ENCODE measurements around the gene HSBP1L1.

HSBP1L1 gene

DNA sequence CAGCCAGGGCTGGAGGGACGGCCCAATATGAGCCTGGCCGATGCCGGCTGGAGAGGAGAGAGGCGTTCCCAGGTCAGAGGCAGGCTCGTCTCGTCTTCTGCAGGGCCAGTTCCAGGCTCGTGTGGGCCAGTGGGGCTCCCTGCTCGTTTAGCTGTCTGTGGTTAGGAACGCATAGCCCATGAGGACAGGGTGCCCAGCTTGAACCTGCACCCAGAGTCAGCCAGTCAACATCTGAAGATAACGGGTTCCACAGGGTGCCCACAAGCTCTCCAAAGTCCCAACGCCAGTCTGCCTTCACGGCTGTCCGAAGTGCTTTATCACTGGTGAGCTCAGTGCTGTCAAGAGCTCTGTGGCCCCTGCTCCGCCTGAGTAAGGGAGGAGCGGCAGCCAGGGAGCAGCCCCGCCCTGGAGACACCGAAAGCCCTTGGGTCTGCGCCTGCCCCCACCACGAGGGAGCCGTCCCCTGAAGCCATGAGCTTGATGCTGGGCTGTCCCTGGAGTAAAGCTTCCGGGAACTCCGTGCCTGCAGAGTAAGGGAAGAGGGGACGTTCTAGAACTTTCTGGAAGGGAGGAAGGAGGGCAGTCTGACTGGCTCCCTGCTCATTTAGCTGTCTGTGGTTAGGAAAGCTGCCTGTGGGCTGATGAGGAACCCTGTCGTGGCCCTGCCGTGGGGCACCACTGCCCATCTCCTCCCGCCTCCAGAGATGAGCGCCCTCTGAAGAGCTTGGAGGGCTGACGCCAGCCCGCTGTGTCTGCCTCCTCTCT lies 2.7 kb upstream of the HSBP1L1 start:
- no peak for DNase-seq

DNA sequence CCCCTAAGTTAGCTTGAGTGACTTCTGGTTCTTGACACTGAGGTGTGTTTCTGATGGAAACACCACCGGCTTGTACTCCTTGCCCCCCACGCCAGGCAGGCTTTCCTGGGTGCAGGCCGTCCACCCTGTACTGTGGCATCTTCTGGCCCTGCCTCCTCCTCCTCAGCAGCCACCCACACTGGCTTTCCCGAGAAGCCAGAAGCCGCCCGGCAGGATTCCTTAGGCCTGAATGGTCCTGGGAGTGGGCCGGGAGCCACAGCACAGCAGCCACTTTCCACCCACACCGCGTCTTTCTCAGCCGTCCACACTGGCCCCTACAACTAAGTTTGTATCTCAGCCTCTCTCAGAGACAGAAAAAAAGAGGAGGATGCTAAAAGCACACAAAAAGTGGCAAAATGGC lies 2.1 kb upstream of the HSBP1L1 start:
- DNase-seq, result no peak

DNA sequence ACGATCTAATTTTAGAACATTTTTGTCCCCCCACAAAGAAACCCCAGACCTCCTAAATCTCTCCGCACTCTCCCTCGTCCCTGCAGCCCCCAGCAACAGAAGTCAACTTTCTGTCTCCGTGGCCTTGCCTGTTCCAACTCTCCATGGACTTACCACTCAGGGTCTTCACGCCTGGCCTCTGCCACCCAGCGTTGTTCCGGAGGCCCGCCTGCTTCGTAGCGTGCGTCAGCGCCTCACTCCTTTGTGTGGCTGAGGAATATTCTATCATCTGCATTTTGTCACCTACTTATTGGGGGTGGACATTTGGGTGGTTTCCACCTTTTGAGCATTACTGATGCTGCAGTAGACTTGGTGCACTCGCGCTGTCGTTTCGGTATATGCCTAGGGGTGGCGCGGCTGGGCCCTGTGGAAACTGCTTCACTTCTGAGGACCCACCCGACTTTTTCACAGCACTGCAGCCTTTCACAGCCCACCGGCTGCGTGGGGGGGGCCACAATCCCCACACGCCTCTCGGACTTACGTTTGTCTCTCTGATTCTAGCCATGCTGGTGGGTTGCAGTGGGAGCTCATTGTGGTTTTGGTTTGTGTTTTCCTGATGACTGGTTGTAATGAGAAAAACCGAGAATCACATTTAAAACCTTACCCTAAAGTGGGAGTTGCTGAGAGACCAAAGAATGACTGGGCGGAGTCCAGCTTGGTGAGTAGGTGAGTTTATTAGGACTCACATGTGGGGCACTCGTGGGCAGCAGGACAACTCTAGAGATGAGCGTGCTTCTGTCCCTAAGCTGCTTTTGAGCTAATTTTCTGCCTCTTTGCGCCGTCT lies 1.4 kb upstream of the HSBP1L1 start:
- no peak for DNase-seq

DNA sequence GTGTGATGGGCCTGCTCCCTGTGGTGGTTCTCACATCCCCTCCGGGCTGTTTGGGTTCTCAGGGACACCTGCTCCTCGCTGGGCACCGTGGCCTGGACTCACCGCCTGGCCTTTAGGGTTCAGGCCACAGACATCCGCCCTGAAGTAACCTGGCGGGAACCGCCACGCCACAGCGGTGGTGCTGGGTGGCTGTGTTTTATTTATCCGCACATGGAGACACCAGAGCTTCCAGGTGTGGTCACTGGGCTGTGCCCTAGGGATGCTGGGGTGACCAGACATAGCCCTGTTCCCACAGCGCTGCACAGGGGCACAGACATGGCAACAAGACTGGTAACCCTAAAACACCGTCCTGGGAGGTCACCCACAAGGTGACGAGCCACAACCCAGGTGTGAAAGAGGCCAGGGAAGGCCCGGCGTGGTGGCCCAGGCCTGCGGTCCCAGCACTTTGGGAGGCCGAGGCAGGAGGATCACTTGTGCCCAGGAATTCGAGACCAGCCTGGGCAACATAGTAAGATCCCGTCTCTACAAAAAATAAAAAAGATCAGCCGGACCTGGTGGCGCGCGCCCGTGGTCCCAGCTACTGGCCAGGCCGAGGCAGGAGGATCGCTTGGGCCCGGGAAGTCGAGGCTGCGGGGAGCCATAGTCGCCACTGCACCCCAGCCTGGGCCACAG lies 649 bp upstream of the HSBP1L1 start:
- no peak for DNase-seq

DNA sequence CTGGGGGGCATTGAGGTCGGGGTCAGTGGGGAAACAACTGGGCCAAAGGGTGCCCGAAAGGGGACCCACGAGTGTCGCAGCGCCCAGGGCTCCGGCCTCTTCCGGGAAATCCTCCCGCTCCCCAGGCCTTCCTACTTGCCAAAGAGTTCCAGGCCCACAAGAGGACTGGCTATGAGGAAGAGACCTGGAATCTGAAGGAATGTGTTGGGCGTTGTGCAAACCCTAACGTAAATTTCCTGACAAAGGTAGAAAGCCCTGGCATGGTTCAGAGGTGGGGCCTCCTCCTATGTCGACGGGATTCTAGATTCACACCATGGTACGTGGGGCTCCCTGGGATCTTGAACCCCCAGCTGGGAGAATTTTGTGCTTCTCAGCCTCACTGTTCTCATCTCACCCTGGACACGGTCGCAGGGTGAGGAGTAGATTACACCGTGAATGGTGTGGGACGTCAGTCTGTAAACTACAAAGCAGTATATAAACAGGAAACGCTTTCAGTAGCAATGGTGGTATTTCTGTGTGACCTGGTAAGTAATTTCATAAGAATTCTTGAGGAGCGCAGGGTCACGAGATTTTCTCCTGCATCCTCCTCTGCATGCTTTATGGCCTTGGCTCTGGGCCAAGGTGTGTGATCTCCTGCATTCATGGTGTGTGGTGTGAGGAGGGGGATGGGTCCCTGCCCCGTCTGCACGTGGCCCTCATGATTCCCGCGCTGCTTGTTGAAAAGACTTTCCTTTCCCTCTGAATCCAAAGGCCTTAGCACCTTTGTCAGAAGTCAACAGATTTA lies 868 bp downstream of the HSBP1L1 start:
- DNase-seq, result peak; percentile 22 to 70

DNA sequence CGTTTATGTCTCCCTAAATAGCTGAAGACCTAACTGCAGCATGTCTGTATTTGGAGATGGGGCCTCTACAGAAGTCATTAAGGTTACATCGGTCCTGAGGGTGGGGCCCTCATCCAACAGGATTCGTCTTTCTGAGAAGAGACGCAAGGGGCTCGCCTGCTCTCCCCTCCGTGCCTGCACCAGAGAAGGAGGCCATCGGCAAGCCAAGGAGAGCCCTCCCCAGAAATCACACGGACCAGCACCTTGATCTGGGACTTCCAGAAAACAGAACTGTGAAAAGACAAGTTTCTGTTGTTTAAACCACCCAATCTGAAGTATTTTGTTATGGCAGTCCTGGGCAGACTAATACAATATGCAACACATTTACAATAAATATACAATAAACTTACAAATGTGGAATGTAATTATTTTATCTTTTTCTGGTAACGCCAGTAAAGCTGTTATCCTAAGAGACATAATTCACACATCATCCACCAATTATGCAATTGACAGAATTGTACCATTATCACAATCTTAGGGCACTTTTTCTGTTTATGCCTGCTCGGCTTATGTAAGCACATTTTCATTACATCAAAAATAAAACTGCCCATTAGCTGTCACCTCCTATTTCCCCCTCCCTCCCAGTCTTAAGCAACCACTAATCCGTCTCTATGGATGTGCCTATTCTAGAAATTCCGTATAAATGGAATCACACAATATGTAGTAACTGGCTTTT lies 6.1 kb downstream of the HSBP1L1 start:
- DNase-seq, result no peak

DNA sequence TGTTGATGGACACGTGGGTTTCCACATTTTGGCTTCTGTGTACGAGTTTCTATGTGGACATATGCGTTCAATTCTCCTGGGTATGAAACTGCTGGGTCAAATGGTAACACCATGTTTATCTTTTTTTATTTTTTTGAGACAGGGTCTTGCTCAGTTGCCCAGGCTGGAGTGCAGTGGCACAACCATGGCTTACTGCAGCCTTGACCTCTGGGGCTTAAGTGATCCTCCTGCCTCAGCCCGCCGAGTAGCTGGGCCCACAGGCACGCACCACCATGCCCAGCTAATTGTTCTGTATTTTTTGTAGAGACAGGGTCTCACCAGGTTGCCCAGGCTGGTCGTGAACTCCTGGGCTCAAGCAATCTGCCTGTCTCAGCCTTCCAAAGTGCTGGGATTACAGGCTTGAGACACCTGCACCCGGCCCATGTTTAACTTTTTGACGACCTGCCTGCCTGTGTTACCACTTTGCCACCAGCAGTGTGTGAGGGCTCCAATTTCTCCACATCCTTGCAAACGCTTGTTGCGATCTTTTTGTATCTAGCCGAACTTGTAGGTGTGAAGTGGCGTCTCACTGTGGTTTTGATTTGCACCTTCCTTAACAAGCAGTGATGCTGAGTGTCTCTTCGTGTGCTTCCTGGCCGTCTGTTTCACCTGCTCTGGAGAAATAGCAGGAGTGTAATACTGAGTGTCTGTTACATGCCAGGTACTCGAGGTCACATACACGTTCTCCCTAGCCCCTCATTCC lies 6.9 kb downstream of the HSBP1L1 start:
- no peak for DNase-seq

DNA sequence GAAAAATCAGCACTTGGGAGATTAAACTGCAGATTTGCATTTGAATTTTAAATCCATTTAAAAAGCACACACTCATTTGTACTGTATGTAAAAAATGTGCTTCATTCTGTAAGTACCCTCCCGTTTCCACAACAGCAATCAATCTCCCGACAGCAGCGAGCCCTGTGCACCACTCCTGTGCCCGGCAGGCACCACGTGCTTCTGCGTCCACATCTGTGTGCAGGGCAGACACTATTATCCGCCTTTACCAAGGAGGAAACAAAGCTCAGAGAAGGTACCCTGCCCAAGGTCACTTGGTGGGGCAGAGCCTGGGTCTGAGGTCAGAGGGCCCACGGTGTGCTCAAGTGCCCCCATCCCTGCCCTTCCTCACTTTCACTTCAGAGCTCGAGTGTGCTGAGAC lies 7.5 kb downstream of the HSBP1L1 start:
- peak in 1 of 2 experiments; percentile 49 for DNase-seq

DNA sequence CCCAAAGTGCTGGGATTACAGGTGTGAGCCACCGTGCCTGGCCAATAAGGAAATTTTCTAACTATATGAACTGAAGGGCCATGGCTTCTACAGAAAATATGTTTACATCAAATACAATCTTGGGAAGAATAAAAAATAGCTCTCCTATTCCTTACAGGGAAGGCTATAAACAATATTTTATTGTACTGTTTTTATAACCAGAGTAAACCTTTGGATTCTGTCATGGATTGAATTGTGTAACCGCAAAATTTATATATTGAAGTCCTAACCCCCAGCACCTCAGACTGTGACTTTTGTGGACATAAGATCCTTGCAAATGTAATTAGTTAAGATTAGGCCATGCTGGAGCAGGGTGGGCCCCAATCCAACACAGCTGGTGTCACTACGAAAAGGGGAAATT lies 8.3 kb downstream of the HSBP1L1 start:
- no peak for DNase-seq

DNA sequence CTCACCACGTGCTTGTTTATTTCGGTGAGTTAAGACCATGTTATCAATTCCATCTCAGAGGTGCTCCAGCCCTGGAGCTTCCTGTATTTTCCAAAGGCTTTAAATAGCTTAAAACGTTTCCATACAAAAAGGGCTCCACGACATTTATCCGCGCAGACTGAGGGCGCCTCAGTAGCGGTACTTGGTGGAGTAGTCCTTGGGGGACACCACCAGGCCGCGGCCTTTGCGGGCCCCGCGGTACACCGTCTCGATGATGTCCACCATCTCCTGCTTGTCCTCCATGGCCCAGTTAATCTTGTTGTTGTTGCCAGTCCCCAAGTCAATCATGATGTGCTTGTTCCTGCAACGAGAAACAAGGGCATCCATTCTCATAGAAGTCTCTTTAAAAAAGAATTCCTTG lies 9.1 kb downstream of the HSBP1L1 start:
- DNase-seq, result no peak

DNA sequence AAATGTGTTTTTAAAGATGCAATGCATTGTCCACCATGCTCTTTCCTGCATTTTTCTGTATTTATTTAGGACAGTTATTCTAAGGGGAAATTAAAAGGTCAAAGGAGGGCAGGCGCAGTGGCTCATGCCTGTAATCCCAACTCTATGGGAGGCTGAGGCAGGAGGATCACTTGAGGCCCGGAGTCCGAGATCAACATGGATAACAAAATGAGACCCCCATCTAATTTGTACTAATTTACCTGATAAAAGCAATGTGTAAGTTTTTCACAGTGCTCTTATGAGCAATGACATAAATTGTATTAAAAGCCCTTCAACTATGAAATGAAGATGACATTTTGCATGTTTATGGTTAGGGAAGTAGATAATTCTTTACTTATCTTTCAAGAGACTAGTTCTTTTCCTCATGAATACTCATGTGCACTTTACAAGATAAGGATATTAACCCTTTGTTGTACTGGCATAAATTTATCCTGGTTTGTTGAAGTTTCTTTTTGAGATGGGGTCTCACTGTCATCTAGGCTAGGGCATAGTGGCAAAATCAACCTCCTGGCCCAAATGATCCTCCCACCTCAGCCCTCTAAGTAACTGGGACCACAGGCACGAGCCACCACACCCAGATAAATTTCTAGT lies 9.7 kb downstream of the HSBP1L1 start:
- DNase-seq, result no peak

DNA sequence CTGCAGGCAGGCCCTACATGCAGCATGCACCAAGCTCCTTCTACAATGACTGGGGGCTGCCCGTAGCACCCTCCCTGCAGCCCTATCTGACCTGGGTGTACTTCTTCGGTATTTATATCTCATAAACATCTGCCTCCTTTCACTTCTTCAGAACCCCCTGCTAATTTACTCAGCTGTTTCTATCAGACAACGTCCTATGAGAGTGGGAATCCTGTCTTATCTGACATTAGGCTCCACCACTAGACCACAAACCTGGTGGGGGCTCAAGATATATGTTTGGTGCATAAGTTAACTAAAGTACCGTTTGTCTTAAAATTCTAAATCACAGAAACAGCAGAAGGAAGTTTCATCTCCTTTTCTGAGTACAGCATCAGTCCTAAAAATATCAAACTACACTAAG lies 10.6 kb downstream of the HSBP1L1 start:
- DNase-seq, result no peak

DNA sequence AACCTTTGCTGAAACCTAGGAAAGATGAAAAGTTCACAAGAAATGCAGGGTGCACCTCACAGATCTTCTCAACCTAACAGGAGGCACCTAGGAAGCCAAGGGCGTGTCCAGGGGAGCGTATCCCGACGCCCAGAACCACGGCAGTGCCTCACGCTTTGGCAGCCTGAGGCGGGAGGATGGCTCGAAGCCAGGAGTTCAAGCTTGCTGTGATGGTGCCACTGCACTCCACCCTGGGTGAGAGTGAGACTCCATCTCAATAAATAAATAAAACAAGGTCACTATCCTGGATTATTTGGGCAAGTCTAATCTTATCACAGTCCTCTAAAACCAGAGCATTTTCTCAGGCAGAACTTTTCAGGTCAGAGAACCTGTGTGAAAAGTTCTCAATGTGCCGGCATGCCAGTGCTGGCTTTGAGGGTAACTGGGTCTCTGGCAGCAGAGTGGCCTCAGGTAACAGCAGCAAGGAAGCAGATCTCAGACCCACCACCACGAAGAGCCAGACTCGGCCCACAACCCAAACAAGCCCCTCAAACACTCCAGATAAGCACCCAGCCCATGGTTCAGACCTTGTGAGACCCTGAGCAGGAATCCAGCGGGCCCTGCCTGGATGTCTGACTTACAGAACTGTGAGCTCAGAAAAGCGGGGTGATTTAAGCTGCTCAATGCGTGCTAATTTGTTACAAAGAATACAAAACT lies 11.7 kb downstream of the HSBP1L1 start:
- no peak for DNase-seq

DNA sequence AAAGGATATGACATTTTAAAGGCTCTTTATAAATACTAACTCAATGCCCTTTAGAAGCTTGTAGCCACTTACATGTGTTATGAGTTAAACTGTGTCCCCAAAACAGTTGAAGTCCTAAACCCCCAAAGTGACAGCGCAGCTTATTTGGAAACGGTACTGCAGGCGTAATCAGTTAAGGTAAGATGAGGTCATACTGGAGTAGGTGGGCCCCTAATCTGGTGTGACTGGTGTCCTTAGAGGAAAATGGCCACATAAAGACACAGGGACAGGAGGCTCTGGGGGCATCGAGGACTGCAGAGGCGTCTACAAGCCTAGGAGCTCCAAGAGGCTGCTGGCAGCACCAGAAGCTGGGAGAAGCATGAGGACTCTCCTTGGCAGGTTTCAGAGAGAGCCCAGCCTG lies 15.4 kb downstream of the HSBP1L1 start:
- DNase-seq, result no peak

DNA sequence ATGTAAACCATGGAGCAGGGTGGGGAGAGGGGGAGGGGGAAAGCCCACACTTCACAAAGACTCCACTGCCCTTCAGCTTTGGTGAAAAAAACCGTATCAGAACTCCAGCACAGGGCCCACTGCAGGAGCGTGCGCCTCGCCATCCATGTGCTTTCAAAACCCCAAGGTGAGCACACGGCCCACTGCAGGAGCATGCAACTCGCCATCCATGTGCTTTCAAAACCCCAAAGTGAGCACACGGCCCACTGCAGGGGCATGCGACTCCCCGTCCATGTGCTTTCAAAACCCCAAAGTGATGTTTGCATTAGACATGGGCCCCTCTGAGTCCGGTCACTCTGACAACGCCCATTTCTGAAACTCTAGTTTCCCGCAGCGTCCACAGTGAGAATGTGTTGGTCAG lies 16.1 kb downstream of the HSBP1L1 start:
- no peak for DNase-seq

DNA sequence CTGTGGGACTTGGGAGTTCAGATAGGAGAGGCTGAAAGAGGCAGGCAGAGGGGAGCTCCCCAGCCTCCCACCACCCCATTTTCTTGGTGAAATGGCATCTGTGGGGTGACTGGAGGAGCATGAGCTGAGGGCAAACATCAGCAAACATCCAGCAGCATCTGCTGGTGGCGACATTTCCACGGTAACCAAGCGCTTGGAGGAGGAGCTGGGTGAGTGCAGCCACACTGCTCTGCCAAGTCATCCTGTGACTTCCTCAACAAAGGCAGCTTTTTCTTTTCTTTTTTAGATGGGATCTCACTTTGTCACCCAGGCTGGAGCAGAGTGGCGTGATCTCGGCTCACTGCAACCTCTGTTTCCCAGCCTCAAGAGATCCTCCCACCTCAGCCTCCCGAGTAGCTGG lies 18.3 kb downstream of the HSBP1L1 start:
- DNase-seq, result no peak

DNA sequence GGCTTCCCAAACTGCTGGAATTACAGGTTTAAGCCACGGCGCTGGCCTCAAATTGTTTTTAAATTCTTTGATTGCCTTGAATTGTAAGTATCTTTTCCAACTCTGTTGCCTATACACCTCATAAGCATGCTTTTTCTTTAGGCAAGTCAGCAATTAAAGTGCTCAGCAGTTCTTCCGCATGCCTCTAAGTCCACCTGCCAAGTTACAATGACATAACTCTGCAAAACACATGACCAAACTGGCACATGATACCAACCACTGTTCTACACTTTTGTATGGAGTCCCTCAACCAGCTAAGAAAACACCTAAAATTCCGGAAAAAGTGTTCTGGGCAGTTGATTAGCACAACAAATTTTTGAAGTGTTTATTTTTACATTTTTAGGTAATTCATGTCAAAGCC lies 18.8 kb downstream of the HSBP1L1 start:
- no peak for DNase-seq

DNA sequence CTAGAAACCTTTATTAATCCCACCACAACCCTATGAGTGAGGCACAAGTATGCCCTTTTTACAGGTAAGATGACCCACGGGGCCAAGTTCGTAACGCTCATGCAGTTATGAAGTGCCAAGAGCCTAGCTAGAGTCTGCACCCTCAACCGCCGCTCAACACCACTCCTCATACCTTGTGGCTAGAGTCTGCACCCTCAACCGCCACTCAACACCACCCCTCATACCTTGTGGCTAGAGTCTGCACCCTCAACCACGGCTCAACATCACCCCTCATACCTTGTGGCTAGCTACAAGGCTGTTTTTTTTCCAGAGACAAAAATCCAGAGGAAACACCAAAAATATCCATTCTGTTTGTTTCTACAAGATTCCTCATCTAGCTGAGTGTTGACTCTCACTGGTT lies 19.4 kb downstream of the HSBP1L1 start:
- no peak for DNase-seq

DNA sequence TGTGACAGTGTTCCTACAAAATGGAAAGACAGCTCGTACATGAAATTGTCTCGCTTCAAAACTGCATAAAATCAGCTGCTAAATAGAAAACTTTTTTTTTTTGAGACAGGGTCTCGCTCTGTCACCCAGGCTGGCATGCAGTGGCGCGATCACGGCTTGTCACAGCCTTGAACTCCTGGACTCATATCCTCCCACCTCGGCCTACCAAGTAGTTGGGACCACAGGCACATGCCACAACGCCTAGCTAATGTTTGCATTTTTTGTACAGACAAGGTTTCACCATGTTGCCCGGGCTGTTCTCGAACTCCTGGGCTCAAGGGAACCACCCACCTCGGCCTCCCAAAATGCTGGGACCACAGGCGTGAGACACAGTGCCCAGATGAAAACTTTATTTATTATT lies 20.7 kb downstream of the HSBP1L1 start:
- DNase-seq, result no peak

DNA sequence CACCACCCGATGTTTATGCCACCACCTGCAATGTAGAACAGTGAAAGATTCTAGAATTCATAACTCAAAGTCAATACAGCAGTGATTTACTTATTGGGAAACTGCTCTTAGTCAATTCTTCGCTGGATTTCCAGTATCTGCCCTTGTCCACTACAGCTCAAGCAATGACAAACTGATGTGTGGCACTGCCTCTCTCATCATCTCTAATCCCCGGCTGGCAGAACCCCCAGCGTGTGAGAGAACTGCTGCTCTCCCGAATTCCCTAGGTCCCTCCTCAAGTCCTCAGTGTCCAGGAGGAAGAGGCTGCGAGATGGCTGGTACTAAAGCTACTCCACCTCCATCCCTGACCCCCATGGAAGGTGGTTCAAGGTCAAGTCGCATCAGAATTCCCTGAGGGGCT lies 22.3 kb downstream of the HSBP1L1 start:
- DNase-seq, result no peak

DNA sequence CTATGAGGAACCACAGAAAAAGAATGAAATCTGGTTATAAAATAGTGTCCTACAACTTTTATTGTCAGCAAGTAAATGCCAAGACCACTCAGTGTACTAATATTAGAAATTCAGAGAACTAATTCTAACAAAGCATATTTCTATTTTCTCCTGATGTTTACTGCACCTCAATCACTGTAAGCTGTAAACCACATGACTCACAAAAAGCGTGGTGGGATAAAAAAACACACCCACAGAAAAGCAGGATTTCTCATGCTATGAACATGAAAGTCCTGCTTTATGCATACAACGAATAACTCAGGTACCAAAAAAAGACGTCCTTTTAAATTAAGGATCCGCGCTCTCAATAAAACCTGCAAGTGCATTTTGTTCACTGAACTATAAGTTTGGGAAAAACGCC lies 23.1 kb downstream of the HSBP1L1 start:
- no peak for DNase-seq
